Measurements from ENCODE around the gene LTB4R2. TPM values are rescaled to one million over a fixed set of nuclear protein-coding genes. Genes with fewer than 3 reads are reported as not detected.
"Not testable (repeated sequence)": the region's sequence is repeated elsewhere in the genome, so short reads cannot be mapped to it uniquely, and the experiment has no call there.

The LTB4R2 gene
- total RNA-seq, 2 donors from 2014 or later = 2.9 to 4.2 TPM

GRCh38 chr14:24313913-24314312, 4.0 kb downstream of the LTB4R2 start:
- intact Hi-C loops (cut with DNase I, micrococcal nuclease) = no loop called here
- ATAC-seq (no peak), DNase-seq (no peak)

- intact Hi-C loops (cut with DNase I, micrococcal nuclease) = no loop called here
These were observed 4.6 kb downstream of the LTB4R2 start for GRCh38 chr14:24314377-24315193.

DNA sequence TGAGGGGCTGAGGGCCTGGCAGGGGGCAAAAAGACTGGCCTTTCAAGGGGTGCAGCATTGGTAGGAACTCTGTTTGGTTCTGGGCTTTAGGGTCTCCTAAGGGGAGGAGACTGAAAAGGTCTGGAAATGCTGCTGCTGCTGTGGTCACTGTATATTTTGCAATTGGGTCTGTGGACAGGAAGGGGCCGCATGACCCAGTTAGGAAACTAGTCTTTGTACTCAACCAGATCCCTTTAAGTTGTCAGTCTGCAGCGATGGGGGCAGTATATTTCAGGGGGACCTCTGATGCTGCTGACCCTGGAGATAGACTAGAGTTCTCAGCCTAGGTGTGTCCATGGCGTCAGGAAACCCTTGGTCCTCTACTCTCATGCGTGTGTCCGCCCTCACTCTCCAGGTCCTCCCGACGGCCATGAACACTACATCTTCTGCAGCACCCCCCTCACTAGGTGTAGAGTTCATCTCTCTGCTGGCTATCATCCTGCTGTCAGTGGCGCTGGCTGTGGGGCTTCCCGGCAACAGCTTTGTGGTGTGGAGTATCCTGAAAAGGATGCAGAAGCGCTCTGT, 5.4 kb downstream of the LTB4R2 start:
- intact Hi-C loops (cut with DNase I, micrococcal nuclease) = no loop called here
- DNase-seq = no peak
- no peak for ATAC-seq

More at GRCh38 chr14:24314377-24315193, 4.6 kb downstream of the LTB4R2 start:
- DNase-seq = no peak
- no peak for ATAC-seq

GRCh38 chr14:24315807-24316596, 6.1 kb downstream of the LTB4R2 start:
- DNase-seq (peak; percentile 68 to 78), ATAC-seq (peak; percentile 76)
- intact Hi-C loops (cut with DNase I, micrococcal nuclease) = no loop called here

GRCh38 chr14:24316597-24316950, 6.6 kb downstream of the LTB4R2 start:
- no peak for DNase-seq
- intact Hi-C loops (cut with DNase I, micrococcal nuclease) = no loop called here
- peak; percentile 13 for ATAC-seq

GRCh38 chr14:24317141-24317928, 7.4 kb downstream of the LTB4R2 start:
- DNase-seq = no peak
- no peak for ATAC-seq
- intact Hi-C loops (cut with DNase I, micrococcal nuclease) = no loop called here

DNA sequence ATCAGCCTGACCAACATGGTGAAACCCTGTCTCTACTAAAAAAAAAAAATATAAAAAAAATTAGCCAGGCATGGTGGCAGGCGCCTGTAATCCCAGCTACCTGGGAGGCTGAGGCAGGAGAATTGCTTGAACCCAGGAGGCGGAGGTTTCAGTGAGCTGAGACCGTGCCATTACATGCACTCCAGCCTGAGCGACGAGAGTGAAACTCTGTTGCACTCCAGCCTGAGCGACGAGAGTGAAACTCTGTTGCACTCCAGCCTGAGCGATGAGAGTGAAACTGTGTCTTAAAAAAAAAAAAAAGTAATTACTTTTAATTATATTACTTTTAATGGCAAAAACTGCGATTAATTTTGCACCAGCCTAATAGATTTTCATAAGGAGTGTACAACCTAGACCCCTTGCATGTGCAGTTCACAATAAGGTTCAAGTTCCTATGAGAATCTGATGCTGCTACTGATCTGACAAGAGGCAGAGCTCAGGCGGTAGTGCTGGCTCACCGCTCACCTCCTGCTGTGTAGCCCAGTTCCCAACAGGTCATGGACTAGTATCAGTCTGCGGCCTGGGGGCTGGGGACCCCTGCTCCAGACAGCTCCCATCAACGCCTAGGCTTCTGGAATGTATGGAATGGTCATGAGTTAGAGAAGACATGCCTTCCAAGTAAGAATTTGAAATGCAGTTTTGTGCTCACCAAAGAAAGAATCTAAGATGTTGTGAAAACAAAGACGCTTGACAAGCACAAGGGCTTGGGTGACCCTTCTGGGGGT, 11.5 kb downstream of the LTB4R2 start:
- intact Hi-C loops (cut with DNase I, micrococcal nuclease) = no loop called here
- ATAC-seq (no peak), DNase-seq (peak in 1 of 2 donors; percentile 2)

DNA sequence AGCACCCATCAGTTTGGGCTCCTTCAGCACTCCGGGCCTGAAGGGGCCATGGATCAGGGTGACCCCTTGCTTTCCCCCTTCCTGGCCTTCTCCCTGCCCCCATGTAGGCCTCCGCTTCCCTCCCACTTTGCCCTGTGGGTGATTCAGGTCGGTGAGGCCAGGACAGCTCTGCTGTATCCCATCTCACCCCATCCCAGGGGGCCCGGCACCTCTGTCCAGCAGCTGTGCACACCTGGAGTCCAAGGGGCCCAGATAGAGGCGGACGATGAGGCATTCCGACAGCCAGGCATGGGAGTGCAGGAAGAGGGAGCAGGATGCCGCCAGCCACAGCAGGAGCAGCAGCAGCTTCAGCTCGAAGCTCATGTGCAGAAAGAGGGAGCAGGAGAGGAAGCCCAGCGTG, 12.7 kb downstream of the LTB4R2 start:
- intact Hi-C loops (cut with DNase I, micrococcal nuclease) = no loop called here
- ATAC-seq = no peak
- no peak for DNase-seq

DNA sequence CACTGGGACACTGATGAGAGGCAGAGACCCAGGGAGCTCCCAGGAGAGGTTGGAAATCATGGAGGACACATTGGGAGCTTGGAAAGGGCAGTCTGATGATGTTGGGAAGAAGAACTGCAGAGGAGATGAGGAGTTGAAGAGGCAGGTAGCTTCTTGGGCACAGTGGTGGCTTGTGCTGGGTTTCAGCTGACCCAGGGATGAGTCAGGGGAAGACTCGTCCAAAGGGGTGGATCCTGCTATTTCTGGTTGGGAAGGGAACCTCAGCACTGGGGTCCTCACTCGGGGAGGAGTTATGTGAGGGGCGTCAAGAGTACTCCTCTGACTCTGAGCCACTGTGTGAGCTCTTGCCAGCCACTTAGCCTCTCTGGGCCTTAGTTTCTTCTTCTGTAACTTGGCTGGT, 13.4 kb downstream of the LTB4R2 start:
- ATAC-seq (no peak), DNase-seq (no peak)
- intact Hi-C loops (cut with DNase I, micrococcal nuclease) = no loop called here

DNA sequence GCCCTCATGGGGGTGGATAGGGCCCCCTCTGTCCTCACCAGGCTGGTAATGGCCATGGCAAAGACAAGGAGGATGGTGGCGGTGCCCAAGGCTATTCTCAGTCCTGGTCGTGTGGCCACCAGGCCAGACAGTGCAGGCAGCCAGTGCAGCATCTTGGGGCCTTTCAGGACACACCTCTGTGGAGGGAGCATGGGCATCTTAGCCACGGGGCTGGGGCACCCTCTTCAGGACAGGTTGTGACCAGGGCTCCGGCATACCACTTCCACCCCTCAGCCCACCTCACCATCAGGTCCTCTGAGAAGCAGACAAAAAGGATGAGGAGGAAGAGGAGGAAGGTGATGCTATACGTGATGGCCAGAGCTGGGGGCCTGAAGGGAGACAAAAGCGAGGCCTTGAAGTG, 14.1 kb downstream of the LTB4R2 start:
- intact Hi-C loops (cut with DNase I, micrococcal nuclease) = no loop called here
- ATAC-seq (no peak), DNase-seq (no peak)

GRCh38 chr14:24325041-24325530, 15.1 kb downstream of the LTB4R2 start:
- intact Hi-C loops (cut with DNase I, micrococcal nuclease) = no loop called here
- no peak for ATAC-seq

GRCh38 chr14:24325963-24326362, 16.0 kb downstream of the LTB4R2 start:
- ATAC-seq (no peak), DNase-seq (no peak)
- intact Hi-C loops (cut with DNase I, micrococcal nuclease) = no loop called here

More at GRCh38 chr14:24325041-24325530, 15.1 kb downstream of the LTB4R2 start:
- no peak for DNase-seq

DNA sequence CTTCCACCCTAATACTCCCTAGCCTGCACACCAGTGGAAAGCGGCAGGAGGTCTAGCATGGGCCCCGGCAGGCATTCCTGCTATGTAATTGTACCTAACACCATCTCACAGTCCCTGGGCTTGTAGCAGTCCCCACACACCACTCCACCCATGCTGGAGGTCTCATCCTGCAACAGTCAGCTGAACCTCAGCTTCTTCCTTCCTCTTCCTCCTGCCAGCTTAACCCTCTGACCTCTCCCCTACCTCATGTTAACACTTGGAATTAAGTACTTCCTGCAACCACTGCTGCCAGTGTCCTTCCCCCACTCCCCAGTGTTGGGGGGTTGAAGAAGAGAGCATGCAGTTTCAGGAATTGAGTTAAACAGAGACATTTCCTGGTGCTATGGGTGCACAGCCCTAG, 17.4 kb downstream of the LTB4R2 start:
- intact Hi-C loops (cut with DNase I, micrococcal nuclease) = no loop called here
- ATAC-seq (no peak), DNase-seq (no peak)

- peak in 1 of 2 donors; percentile 64 for DNase-seq
- ATAC-seq; intact Hi-C loops (cut with DNase I, micrococcal nuclease): not testable (repeated sequence)
These were observed 18.0 kb downstream of the LTB4R2 start for GRCh38 chr14:24327914-24328313.

DNA sequence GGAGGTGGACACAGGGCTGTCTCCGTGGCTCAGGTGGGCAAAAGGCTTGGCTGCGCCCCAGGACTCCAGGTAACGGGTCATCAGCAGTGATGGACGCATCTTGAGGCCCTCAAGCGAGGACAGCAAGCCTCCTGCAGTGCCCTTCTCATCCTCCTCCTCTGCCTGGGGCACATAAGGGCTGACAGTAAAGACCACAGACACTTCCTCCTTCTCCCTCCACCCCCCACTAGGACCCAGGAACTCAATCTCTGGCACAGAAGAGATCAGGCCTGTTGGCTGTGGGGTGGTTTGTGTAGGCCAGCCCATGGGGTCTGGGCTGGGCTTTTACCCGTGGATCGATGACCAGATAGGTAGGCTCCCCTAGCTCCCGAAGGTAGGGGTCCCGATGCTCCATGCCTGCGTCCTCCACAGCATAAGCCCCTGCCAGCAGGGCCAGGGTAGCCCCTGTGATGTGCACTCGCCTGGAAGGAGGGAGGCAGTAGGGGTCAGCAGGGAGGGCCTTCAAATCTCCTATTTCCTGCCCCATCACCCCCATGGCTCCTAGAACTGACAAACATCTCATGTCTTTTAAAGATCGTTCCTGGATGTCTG, 19.2 kb downstream of the LTB4R2 start:
- intact Hi-C loops (cut with DNase I, micrococcal nuclease) = no loop called here
- ATAC-seq (no peak), DNase-seq (no peak)

DNA sequence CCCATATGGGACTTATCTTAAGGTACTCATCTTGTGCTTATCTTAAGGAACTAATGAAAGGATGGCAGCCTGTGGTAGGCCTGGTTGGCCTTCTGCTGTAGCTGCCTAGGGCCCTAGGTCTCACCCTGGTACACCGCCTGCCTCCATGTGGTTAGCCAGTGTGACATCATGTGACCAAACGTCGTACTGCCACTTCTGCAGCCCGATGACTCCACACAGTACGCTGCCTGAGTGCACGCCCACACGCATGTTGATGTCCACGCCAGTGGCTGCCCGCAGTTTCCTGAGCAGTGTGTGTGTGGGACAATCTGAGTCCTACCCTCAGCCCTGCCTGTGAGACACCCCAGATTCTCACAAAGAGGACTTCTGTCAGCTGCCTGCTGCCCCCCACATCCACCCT, 19.8 kb downstream of the LTB4R2 start:
- DNase-seq (peak; percentile 46 to 70), ATAC-seq (no peak)
- intact Hi-C loops (cut with DNase I, micrococcal nuclease) = loop anchor here in 1 of 2 donors (10.0 kb wide), 1 partner anchor 105 kb away; no protein-coding TSS in a partner anchor

- intact Hi-C loops (cut with DNase I, micrococcal nuclease) = loop anchor here in 1 of 2 donors (10.0 kb wide), 1 partner anchor 104 kb away; no protein-coding TSS in a partner anchor
- DNase-seq (no peak), ATAC-seq (no peak)
These were observed 21.2 kb downstream of the LTB4R2 start for GRCh38 chr14:24330973-24331674.

Data from left colon (tissue), 2 donors.